ENCODE measurements around the gene ROBO3. TPM values are rescaled to one million over a fixed set of nuclear protein-coding genes. Genes with fewer than 3 reads are reported as not detected.

Gene ROBO3
- total RNA-seq, 1 donor from 2014 or later = 10.9 TPM

DNA sequence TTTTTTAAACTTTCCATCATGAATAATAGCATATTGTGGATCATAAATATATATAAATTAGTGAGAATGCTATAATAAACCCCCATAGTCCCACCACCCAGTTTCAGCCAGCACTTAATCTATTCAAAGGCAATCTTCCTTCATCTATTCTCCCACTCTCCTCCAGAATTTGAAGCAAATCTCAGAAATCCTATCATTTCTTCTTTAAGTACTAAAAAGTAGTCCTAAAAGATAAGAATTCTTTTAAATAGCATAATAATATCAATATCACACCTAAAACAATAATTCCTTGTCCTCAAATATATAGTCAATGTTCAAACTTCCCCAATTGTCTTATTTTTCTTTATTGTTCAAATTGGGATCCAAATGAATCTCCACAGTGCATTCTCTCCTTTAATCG, 24.6 kb upstream of the ROBO3 start:
- Mint-ChIP-seq H3K27ac (ENCODE audit: unreplicated experiment) (no peak overlapping the region), H3K9me3 (ENCODE audit: low read depth) (no peaks in the 10 kb centered on the region), H3K4me3 (ENCODE audit: unreplicated experiment) (no peak overlapping the region), H3K36me3 (ENCODE audit: low read depth) (peaks cover 2% of the 10 kb centered on the region), H3K27me3 (ENCODE audit: low read depth) (peaks cover 70% of the 10 kb centered on the region), H3K4me1 (ENCODE audit: low read depth) (peaks cover 26% of the 10 kb centered on the region)
- DNase-seq (ENCODE audit: low spot score) = no peak
- TF ChIP-seq, protein P1, sequence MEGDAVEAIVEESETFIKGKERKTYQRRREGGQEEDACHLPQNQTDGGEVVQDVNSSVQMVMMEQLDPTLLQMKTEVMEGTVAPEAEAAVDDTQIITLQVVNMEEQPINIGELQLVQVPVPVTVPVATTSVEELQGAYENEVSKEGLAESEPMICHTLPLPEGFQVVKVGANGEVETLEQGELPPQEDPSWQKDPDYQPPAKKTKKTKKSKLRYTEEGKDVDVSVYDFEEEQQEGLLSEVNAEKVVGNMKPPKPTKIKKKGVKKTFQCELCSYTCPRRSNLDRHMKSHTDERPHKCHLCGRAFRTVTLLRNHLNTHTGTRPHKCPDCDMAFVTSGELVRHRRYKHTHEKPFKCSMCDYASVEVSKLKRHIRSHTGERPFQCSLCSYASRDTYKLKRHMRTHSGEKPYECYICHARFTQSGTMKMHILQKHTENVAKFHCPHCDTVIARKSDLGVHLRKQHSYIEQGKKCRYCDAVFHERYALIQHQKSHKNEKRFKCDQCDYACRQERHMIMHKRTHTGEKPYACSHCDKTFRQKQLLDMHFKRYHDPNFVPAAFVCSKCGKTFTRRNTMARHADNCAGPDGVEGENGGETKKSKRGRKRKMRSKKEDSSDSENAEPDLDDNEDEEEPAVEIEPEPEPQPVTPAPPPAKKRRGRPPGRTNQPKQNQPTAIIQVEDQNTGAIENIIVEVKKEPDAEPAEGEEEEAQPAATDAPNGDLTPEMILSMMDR (IDR thresholded peaks at IDR 0.05) = no peak

DNA sequence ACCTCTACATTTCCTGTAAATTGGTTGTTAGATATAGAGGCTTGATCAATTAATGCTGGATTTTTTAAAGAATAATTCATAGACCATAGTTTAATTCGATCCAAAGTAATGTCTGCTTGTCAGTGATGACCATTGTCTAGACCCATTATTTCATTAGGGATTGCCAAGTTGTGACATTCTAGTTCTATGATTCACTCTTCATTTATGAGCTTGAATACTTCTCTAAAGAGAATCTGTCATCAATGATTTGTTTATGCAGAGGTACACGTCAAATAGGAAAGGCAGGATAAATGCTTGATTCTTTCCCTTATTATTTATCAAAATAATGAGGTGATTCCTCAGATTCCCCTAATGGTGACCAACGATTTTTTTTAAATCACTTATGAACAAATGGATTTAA, 24.0 kb upstream of the ROBO3 start:
- peaks cover 2% of the 10 kb centered on the region for H3K36me3 Mint-ChIP-seq (ENCODE audit: low read depth)
- H3K9me3 Mint-ChIP-seq (ENCODE audit: low read depth) = no peaks in the 10 kb centered on the region
- DNase-seq (ENCODE audit: low spot score) = no peak
- H3K4me1 Mint-ChIP-seq (ENCODE audit: low read depth) = peaks cover 24% of the 10 kb centered on the region
- TF ChIP-seq, protein P1 (IDR thresholded peaks at IDR 0.05) = no peak
- H3K27me3 Mint-ChIP-seq (ENCODE audit: low read depth) = peaks cover 75% of the 10 kb centered on the region
- H3K4me3 Mint-ChIP-seq (ENCODE audit: unreplicated experiment) = no peak overlapping the region
- H3K27ac Mint-ChIP-seq (ENCODE audit: unreplicated experiment) = no peak overlapping the region

DNA sequence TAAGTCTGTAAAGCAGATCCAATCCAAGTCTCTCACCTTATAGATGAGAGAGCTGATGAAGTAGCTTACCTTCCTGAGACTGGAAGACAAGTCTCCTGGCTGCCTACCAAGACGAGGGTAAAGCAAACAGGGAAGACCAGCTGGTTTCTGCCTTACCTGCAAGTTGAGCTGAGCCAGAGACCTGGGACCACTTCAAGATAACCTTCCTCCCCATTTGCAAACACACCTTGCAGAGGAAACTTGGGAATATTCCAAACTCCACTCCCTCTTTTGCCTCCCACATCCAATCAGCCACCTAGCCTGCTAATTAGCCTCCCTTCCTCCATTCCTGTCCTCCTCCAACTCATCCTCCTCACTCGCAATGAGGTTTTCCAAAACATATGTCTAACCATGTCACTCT, 23.4 kb upstream of the ROBO3 start:
- H3K36me3 Mint-ChIP-seq (ENCODE audit: low read depth) = peaks cover 2% of the 10 kb centered on the region
- H3K9me3 Mint-ChIP-seq (ENCODE audit: low read depth) = no peaks in the 10 kb centered on the region
- no peak for DNase-seq (ENCODE audit: low spot score)
- peaks cover 81% of the 10 kb centered on the region for H3K27me3 Mint-ChIP-seq (ENCODE audit: low read depth)
- H3K4me1 Mint-ChIP-seq (ENCODE audit: low read depth) = peaks cover 21% of the 10 kb centered on the region
- TF ChIP-seq, protein P1 (IDR thresholded peaks at IDR 0.05) = no peak
- no peak overlapping the region for H3K4me3 Mint-ChIP-seq (ENCODE audit: unreplicated experiment)
- H3K27ac Mint-ChIP-seq (ENCODE audit: unreplicated experiment) = no peak overlapping the region

DNA sequence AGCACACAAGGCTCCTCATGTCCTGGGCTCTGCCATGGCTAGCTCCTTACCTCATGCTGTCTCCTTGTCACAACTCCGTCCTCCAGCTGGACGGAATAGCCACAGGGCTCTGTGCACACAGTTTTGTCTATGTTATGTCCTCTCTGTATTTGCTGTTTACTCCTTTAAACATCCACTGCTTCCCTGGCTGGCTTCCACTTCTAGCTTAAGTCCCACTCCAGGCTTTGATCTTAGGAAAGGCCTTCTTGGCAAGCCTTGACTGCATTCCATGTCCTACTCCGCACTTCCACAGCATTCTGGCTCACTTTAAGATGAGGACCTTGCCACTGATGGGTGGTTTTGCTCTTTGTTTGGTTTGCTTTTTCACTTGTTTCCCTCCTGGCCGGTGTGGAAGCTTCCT, 22.9 kb upstream of the ROBO3 start:
- no peak for DNase-seq (ENCODE audit: low spot score)
- TF ChIP-seq, protein P1 (IDR thresholded peaks at IDR 0.05) = no peak
- Mint-ChIP-seq H3K4me3 (ENCODE audit: unreplicated experiment) (peak overlapping the region; percentile 54), H3K27me3 (ENCODE audit: low read depth) (peaks cover 86% of the 10 kb centered on the region), H3K4me1 (ENCODE audit: low read depth) (peaks cover 17% of the 10 kb centered on the region), H3K27ac (ENCODE audit: unreplicated experiment) (no peak overlapping the region), H3K9me3 (ENCODE audit: low read depth) (no peaks in the 10 kb centered on the region), H3K36me3 (ENCODE audit: low read depth) (peaks cover 2% of the 10 kb centered on the region)

DNA sequence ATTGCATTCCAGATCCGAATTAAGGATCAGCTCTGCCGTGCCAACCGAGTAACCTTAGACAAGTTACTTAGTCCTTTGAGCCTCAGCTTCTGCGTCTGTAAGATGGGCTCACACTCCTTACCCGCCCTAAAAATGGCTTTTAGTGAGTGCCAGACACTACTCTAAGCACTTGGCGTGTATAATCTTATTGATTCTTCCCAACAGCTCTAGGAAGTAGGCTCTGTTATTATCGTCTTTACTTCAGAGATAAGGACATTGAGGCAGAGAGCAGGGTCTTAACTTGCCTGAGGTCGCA, 21.7 kb upstream of the ROBO3 start:
- no peaks in the 10 kb centered on the region for H3K9me3 Mint-ChIP-seq (ENCODE audit: low read depth)
- DNase-seq (ENCODE audit: low spot score) = no peak
- H3K4me3 Mint-ChIP-seq (ENCODE audit: unreplicated experiment) = no peak overlapping the region
- H3K27me3 Mint-ChIP-seq (ENCODE audit: low read depth) = peaks cover 91% of the 10 kb centered on the region
- peaks cover 13% of the 10 kb centered on the region for H3K4me1 Mint-ChIP-seq (ENCODE audit: low read depth)
- peaks cover 2% of the 10 kb centered on the region for H3K36me3 Mint-ChIP-seq (ENCODE audit: low read depth)
- no peak overlapping the region for H3K27ac Mint-ChIP-seq (ENCODE audit: unreplicated experiment)
- TF ChIP-seq, protein P1 (IDR thresholded peaks at IDR 0.05) = no peak
